HepG2 (cell line): Measurements from ENCODE around the gene COG5. TPM values are rescaled to one million over a fixed set of nuclear protein-coding genes. Genes with fewer than 3 reads are reported as not detected.

Experiments
- ATAC-seq: fragments of 200-7000 bp; cut with Tn5 transposase; 3 replicates; pipeline ENCODE4 v1.9.1; 2020; ENCODE audit warnings: mild to moderate bottlenecking, moderate library complexity
- BruUV-seq: library from RNA; stranded (reverse); fragments of 400-500 nt; replicated peaks from 2 replicates; lab custom pipeline; 2021; lab: Mats Ljungman, UMichigan
- CTCF ChIA-PET: fragments of 300-600 bp; formaldehyde crosslinking; extraction: SDS; loops from one replicate; lab custom pipeline; 2021; ENCODE audit warnings: low total read pairs, inconsistent platforms, low intra/inter-chr PET ratio; lab: Yijun Ruan, JAX
- POLR2A ChIA-PET: fragments of 350-600 bp; sonication (Branson Sonifier 250); formaldehyde crosslinking; loops from one replicate; lab custom pipeline; 2020; ENCODE audit warnings: antibody characterized with exemption, inconsistent platforms; lab: Yijun Ruan, JAX
- DNase-seq: peaks from one replicate; pipeline ENCODE4 v3.0.0-alpha.2; 2015; ENCODE audit warnings: low spot score
- FAIRE-seq: peaks from 3 replicates; lab custom pipeline; 2011; peaks lifted over from hg19 to GRCh38; lab: Jason Lieb, UNC
- H2AFZ ChIP-seq: one replicate; pipeline ENCODE4 v1.6.1; 2011; ENCODE audit warnings: low read length, inconsistent platforms
- H3K27ac ChIP-seq: fragments of 300-600 bp; 3 replicates; pipeline ENCODE4 v1.8.0; 2011; ENCODE audit warnings: mixed run types, mild to moderate bottlenecking, mixed read lengths, low read length, inconsistent platforms; ENCODE audit not compliant: insufficient read depth; ENCODE audit errors: extremely low read length
- H3K27me3 ChIP-seq, 2 experiments: fragments of 200-600 bp in 1 of 2; 2 replicates in 1 of 2; 3 replicates in 1 of 2; pipeline versions ENCODE4 v1.6.0 to v1.8.0; 2011; ENCODE audit warnings: low read length in 2 of 2, mild to moderate bottlenecking in 2 of 2, moderate library complexity in 2 of 2, inconsistent platforms in 1 of 2; ENCODE audit not compliant: insufficient read depth in 2 of 2, control insufficient read depth in 1 of 2
- H3K36me3 ChIP-seq, 2 experiments: fragments of 200-600 bp in 1 of 2; replicated peaks in 1 of 2; 2 replicates in 1 of 2; 3 replicates in 1 of 2; pipeline versions ENCODE4 v1.5.1 to v1.8.0; 2011; ENCODE audit warnings: low read length in 2 of 2, inconsistent platforms in 1 of 2; ENCODE audit not compliant: insufficient read depth in 2 of 2, control insufficient read depth in 1 of 2
- H3K4me1 ChIP-seq: 2 replicates; pipeline ENCODE4 v1.5.1; 2012; ENCODE audit warnings: low read length, inconsistent platforms; ENCODE audit not compliant: insufficient read depth
- H3K4me2 ChIP-seq: 2 replicates; pipeline ENCODE4 v1.6.0; 2011; ENCODE audit warnings: low read depth, low read length, inconsistent platforms
- H3K4me3 ChIP-seq, 3 experiments: fragments of 200-600 bp in 1 of 3; sonication (generic), shearing (Covaris generic) in 1 of 3; replicated peaks in 1 of 3; 2 replicates each; pipeline ENCODE4 v1.5.1; 2011 to 2016; ENCODE audit warnings: low read length in 3 of 3, inconsistent platforms in 2 of 3, low read depth in 2 of 3, mild to moderate bottlenecking in 2 of 3, control low read depth in 1 of 3, mixed read lengths in 1 of 3; ENCODE audit not compliant: insufficient read depth in 1 of 3
- H3K79me2 ChIP-seq: one replicate; pipeline ENCODE4 v1.6.1; 2011; ENCODE audit warnings: low read length, inconsistent platforms; ENCODE audit not compliant: insufficient read depth
- H3K9ac ChIP-seq: 2 replicates; pipeline ENCODE4 v1.6.0; 2011; ENCODE audit warnings: mild to moderate bottlenecking, low read depth, low read length, inconsistent platforms; ENCODE audit not compliant: insufficient read depth
- H3K9me3 ChIP-seq: 2 replicates; pipeline ENCODE4 v1.5.1; 2012; ENCODE audit warnings: mild to moderate bottlenecking, low read length
- H4K20me1 ChIP-seq: 2 replicates; pipeline ENCODE4 v1.6.0; 2011; ENCODE audit warnings: inconsistent platforms, mild to moderate bottlenecking, low read length, moderate library complexity; ENCODE audit not compliant: insufficient read depth
- CHD4 ChIP-seq: fragments of 200-600 bp; sonication (generic); IDR thresholded peaks from 2 replicates; pipeline ENCODE4 v1.7.0; 2017; ENCODE audit warnings: mild to moderate bottlenecking, low read length, borderline replicate concordance
- ETV6 ChIP-seq: sonication (generic); formaldehyde crosslinking; conservative IDR thresholded peaks from 2 replicates; pipeline ENCODE4 v1.4.0; 2020; ENCODE audit warnings: missing genetic modification reagents
- FIP1L1 ChIP-seq: fragments of 200-400 bp; formaldehyde crosslinking; IDR thresholded peaks from 2 replicates; pipeline ENCODE4 v1.6.1; 2018; ENCODE audit warnings: low read depth, mild to moderate bottlenecking, low read length, moderate library complexity, borderline replicate concordance; ENCODE audit not compliant: insufficient read depth
- HNRNPK ChIP-seq: fragments of 200-400 bp; formaldehyde crosslinking; IDR thresholded peaks from 2 replicates; pipeline ENCODE4 v1.6.1; 2018; ENCODE audit warnings: low read length, low read depth, moderate library complexity, mild to moderate bottlenecking; ENCODE audit not compliant: poor library complexity, severe bottlenecking
- PHF5A ChIP-seq: IDR thresholded peaks from one replicate; pipeline ENCODE4 v1.6.1; 2018; ENCODE audit warnings: low read depth, missing genetic modification reagents; ENCODE audit not compliant: unreplicated experiment
- RAD51 ChIP-seq: fragments of 450-650 bp; IDR thresholded peaks from 2 replicates; pipeline ENCODE4 v1.6.1; 2016; ENCODE audit warnings: borderline replicate concordance
- SMC3 ChIP-seq: IDR thresholded peaks from 2 replicates; pipeline ENCODE4 v1.6.1; 2011; ENCODE audit warnings: low read length, improper control_type of control experiment
- U2AF1 ChIP-seq: fragments of 200-400 bp; formaldehyde crosslinking; optimal IDR thresholded peaks from 2 replicates; pipeline ENCODE3; 2017; ENCODE audit warnings: mild to moderate bottlenecking, low read depth, low read length
- ZNF354B ChIP-seq: sonication (generic); formaldehyde crosslinking; IDR thresholded peaks from 2 replicates; pipeline ENCODE4 v1.8.0; 2022; ENCODE audit warnings: mild to moderate bottlenecking, missing genetic modification reagents
- ZNF558 ChIP-seq: sonication (generic); formaldehyde crosslinking; IDR thresholded peaks from 2 replicates; pipeline ENCODE4 v1.9.0; 2022; ENCODE audit warnings: mild to moderate bottlenecking, missing genetic modification reagents, borderline replicate concordance
- ZNF749 ChIP-seq: sonication (generic); formaldehyde crosslinking; IDR thresholded peaks from 2 replicates; pipeline ENCODE4 v1.8.0; 2022; ENCODE audit warnings: mild to moderate bottlenecking, missing genetic modification reagents, moderate library complexity, borderline replicate concordance
- ZNF83 ChIP-seq: sonication (generic); formaldehyde crosslinking; IDR thresholded peaks from 2 replicates; pipeline ENCODE4 v1.4.0; 2020; ENCODE audit warnings: missing genetic modification reagents, mild to moderate bottlenecking, borderline replicate concordance
- WGBS: methylation state at CpG from one replicate; pipeline ENCODE4 v1.1.6; 2017; ENCODE audit warnings: low lambda C conversion rate; 5-methylcytosine and 5-hydroxymethylcytosine counted together
- in situ Hi-C: cut with HindIII; loops from 2 replicates; pipeline ENCODE4 v1.10.0; 2017; ENCODE audit warnings: low pct_unique_long_range_greater_than_20kb; ENCODE audit not compliant: extremely low pct_ligation_motif_present
- intact Hi-C: fragments of 100-400 bp; cut with micrococcal nuclease; formaldehyde crosslinking; loops from one replicate; pipeline ENCODE4 v1.10.0; 2022; ENCODE audit not compliant: unreplicated experiment
- polyA plus RNA-seq, 8 experiments: library from polyadenylated mRNA; depleted of rRNA in 3 of 8; stranded (reverse) in 7 of 8; unstranded in 1 of 8; fragments of >200 nt; fragmentation: Illumina TruSeq in 4 of 8; extraction: Trizol in 4 of 8; gene quantifications; 2 replicates each; pipeline versions ENCODE4 v1.2.1 to v1.2.3, GENCODE V29; 2011 to 2016; ENCODE audit warnings: low read depth in 4 of 8, missing spikeins in 1 of 8, mixed read lengths in 1 of 8; ENCODE audit not compliant: insufficient read depth in 1 of 8
- total RNA-seq, 5 experiments: library from RNA; depleted of rRNA; stranded (reverse); fragments of >200 nt; fragmentation: Illumina TruSeq; extraction: Trizol; gene quantifications; 2 replicates each; pipeline ENCODE4 v1.2.3, GENCODE V29; 2016; ENCODE audit warnings: low read depth in 1 of 5
- TF ChIP-seq, protein P1 (sequence below): sonication (generic); formaldehyde crosslinking; IDR thresholded peaks from 2 replicates; pipeline ENCODE4 v1.5.0; 2020; ENCODE audit warnings: missing genetic modification reagents
- TF ChIP-seq, protein P2 (sequence below): sonication (generic); formaldehyde crosslinking; IDR thresholded peaks from 2 replicates; pipeline ENCODE4 v1.8.0; 2022; ENCODE audit warnings: mild to moderate bottlenecking, missing genetic modification reagents, borderline replicate concordance
- TF ChIP-seq, protein P3 (sequence below): sonication (generic); formaldehyde crosslinking; IDR thresholded peaks from 2 replicates; pipeline ENCODE4 v1.4.0; 2020; ENCODE audit warnings: mild to moderate bottlenecking, low read depth, missing genetic modification reagents

COG5 gene
- total and polyA plus RNA-seq, 2 of the 13 experiments (the other 11 are each of a cell fraction or from before 2014, with no cell fraction given), result 20.4 to 31.3 TPM

DNA sequence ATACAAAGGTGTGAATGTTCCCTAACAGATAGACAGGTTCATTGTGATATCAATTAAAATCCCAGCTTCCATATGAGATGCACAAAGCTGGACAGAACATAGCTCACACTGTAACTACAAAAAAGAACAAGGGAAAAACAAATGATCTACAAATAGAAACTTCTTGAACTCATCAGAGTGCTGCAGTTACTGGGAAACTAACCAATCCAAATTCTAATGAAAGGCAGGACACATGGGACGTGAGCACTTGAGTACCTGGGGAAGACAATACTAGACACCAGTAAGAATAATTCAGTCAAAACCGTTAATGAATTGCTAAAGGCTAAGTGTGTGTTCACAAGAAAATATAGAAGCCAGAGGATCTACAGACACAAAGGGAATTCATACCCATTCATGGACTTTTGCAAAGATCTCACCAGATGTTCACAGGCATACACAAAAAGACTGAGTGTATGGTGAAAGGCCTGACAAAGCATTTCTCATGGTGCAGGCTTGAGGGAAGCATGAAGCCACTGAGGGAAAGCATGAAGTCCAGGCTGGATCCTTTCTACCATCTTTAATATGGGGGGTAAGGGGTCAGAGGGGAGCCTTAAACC lies 101.7 kb downstream of the COG5 start:
- CTCF ChIA-PET, result interaction anchor here (2.3 to 2.8 kb wide), 2 partner anchors 263 to 417 kb away, joined by 10 to 16 read pairs; no protein-coding TSS in a partner anchor

DNA sequence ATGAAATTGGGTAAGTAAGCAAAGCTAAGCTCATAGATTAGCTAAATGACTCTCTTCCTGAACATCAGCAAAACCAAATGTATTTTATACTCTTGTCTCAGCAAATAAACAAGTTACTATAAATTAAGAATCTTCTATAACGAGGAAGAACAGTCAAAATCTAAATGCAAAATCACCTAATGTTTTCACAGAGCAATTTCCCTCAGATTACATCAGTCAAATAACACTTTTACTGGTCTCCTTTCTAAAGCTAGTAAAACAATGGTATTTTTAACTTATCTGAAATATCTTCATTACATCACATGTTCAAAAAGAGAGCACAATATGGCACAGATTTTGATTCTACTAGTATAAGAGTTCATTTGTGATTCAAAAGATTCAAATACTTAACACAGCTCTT lies 110.3 kb downstream of the COG5 start:
- CTCF ChIA-PET, result no interaction called here
- Histone ChIP-seq H3K4me1 (no peaks in the 10 kb centered on the region), H2AFZ (no peak overlapping the region), H3K9ac (no peak overlapping the region), H3K27ac (no peak overlapping the region), H4K20me1 (no peaks in the 10 kb centered on the region), H3K4me2 (no peak overlapping the region), H3K4me3 (no peak overlapping the region), H3K27me3 (no peaks in the 10 kb centered on the region), H3K36me3 (0 out of 5 replicates have a peak, but pooled peaks cover 0 to 11% of the 10 kb centered on the region in 2 experiments), H3K9me3 (no peaks in the 10 kb centered on the region), H3K79me2 (no peaks in the 10 kb centered on the region)
- DNase-seq (no peak), ATAC-seq (no peak), FAIRE-seq (no peak)
- no TSS peak for BruUV-seq
- POLR2A ChIA-PET, result no interaction called here
- intact Hi-C loops (no loop called here), in situ Hi-C loops (loop anchor here (25.0 kb wide), 1 partner anchor 409 kb away; no protein-coding TSS in a partner anchor)
- WGBS, result 100% methylated on average over 1 of the region's 1 CpG
- no peak for TF ChIP-seq CHD4
- TF ChIP-seq ZNF83 (CRISPR knock-in tag), result no peak
- TF ChIP-seq ZNF354B (CRISPR knock-in tag), result no peak
- TF ChIP-seq ZNF558, result no peak
- TF ChIP-seq FIP1L1, result no peak
- TF ChIP-seq ZNF749 (CRISPR knock-in tag), result no peak
- TF ChIP-seq, protein P1, sequence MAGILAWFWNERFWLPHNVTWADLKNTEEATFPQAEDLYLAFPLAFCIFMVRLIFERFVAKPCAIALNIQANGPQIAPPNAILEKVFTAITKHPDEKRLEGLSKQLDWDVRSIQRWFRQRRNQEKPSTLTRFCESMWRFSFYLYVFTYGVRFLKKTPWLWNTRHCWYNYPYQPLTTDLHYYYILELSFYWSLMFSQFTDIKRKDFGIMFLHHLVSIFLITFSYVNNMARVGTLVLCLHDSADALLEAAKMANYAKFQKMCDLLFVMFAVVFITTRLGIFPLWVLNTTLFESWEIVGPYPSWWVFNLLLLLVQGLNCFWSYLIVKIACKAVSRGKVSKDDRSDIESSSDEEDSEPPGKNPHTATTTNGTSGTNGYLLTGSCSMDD (CRISPR knock-in tag), result no peak
- no peak for TF ChIP-seq ETV6 (CRISPR knock-in tag)
- TF ChIP-seq PHF5A (CRISPR knock-in tag), result no peak
- TF ChIP-seq SMC3, result no peak
- TF ChIP-seq, protein P2, sequence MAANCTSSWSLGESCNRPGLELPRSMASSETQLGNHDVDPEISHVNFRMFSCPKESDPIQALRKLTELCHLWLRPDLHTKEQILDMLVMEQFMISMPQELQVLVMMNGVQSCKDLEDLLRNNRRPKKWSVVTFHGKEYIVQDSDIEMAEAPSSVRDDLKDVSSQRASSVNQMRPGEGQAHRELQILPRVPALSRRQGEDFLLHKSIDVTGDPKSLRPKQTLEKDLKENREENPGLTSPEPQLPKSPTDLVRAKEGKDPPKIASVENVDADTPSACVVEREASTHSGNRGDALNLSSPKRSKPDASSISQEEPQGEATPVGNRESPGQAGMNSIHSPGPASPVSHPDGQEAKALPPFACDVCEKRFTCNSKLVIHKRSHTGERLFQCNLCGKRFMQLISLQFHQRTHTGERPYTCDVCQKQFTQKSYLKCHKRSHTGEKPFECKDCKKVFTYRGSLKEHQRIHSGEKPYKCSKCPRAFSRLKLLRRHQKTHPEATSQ (CRISPR knock-in tag), result no peak
- TF ChIP-seq, protein P3, sequence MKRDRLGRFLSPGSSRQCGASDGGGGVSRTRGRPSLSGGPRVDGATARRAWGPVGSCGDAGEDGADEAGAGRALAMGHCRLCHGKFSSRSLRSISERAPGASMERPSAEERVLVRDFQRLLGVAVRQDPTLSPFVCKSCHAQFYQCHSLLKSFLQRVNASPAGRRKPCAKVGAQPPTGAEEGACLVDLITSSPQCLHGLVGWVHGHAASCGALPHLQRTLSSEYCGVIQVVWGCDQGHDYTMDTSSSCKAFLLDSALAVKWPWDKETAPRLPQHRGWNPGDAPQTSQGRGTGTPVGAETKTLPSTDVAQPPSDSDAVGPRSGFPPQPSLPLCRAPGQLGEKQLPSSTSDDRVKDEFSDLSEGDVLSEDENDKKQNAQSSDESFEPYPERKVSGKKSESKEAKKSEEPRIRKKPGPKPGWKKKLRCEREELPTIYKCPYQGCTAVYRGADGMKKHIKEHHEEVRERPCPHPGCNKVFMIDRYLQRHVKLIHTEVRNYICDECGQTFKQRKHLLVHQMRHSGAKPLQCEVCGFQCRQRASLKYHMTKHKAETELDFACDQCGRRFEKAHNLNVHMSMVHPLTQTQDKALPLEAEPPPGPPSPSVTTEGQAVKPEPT (CRISPR knock-in tag), result no peak

More for the DNA sequence above, 101.7 kb downstream of the COG5 start:
- Histone ChIP-seq H3K4me2 (no peak overlapping the region), H3K27me3 (no peaks in the 10 kb centered on the region), H4K20me1 (no peaks in the 10 kb centered on the region), H3K4me3 (no peak overlapping the region), H3K79me2 (no peaks in the 10 kb centered on the region), H2AFZ (no peak overlapping the region), H3K36me3 (0 out of 5 replicates have a peak, but pooled peaks cover 0 to 8% of the 10 kb centered on the region in 2 experiments), H3K27ac (no peak overlapping the region), H3K9ac (no peak overlapping the region), H3K9me3 (no peaks in the 10 kb centered on the region), H3K4me1 (no peaks in the 10 kb centered on the region)
- TF ChIP-seq RAD51 (no peak), U2AF1 (no peak), HNRNPK (no peak)
- in situ Hi-C loops (loop anchor here (25.0 kb wide), 1 partner anchor 400 kb away; no protein-coding TSS in a partner anchor), intact Hi-C loops (loop anchor here (10.0 kb wide), 1 partner anchor 683 kb away; no protein-coding TSS in a partner anchor)
- FAIRE-seq (no peak), DNase-seq (no peak), ATAC-seq (no peak)
- WGBS, result 86% methylated on average over 2 of the region's 2 CpGs
- POLR2A ChIA-PET, result no interaction called here
- BruUV-seq, result no TSS peak
